WTC11 (cell line): ENCODE data around the gene TLE3. TPM values are rescaled to one million over a fixed set of nuclear protein-coding genes. Genes with fewer than 3 reads are reported as not detected.

Experiments
- ATAC-seq: fragments of 200-7000 bp; cut with Tn5 transposase; 2 replicates; pipeline ENCODE4 v1.10.0; 2021; ENCODE audit warnings: mild to moderate bottlenecking, moderate library complexity
- CTCF ChIA-PET: fragments of 300-600 bp; sonication (Branson Sonifier 250); formaldehyde crosslinking; loops from one replicate; lab custom pipeline; 2021; ENCODE audit warnings: antibody characterized with exemption; lab: Charles Lee
- POLR2A ChIA-PET: fragments of 350-600 bp; sonication (Branson Sonifier 250); formaldehyde crosslinking; loops from one replicate; lab custom pipeline; 2021; ENCODE audit warnings: antibody characterized with exemption; lab: Charles Lee
- DNase-seq: peaks from one replicate; pipeline ENCODE4 v3.0.0; 2021; ENCODE audit warnings: low spot score
- H3K27ac Mint-ChIP-seq: 2 replicates; pipeline ENCODE4 v1.8.0; 2021; ENCODE audit warnings: mixed read lengths
- H3K27me3 Mint-ChIP-seq: 2 replicates; pipeline ENCODE4 v1.8.0; 2021; ENCODE audit warnings: low read depth, mild to moderate bottlenecking, moderate library complexity, mixed read lengths
- H3K36me3 Mint-ChIP-seq: 2 replicates; pipeline ENCODE4 v1.8.0; 2021; ENCODE audit warnings: mixed read lengths
- H3K4me1 Mint-ChIP-seq: 2 replicates; pipeline ENCODE4 v1.8.0; 2022; ENCODE audit warnings: mixed read lengths
- H3K4me3 Mint-ChIP-seq: 2 replicates; pipeline ENCODE4 v1.8.0; 2021; ENCODE audit warnings: mild to moderate bottlenecking, moderate library complexity, mixed read lengths
- H3K9me3 Mint-ChIP-seq: 2 replicates; pipeline ENCODE4 v1.8.0; 2021; ENCODE audit warnings: mixed read lengths
- AFF4 ChIP-seq: sonication (generic); formaldehyde crosslinking; IDR thresholded peaks from 2 replicates; pipeline ENCODE4 v1.8.1; 2023; ENCODE audit warnings: mild to moderate bottlenecking, missing genetic modification reagents, borderline replicate concordance
- ARID4B ChIP-seq: sonication (generic); formaldehyde crosslinking; IDR thresholded peaks from 2 replicates; pipeline ENCODE4 v1.8.0; 2023; ENCODE audit warnings: missing genetic modification reagents, mild to moderate bottlenecking, borderline replicate concordance
- ERG ChIP-seq: fragments of 250-450 bp; sonication (Bioruptor Pico); IDR thresholded peaks from 2 replicates; pipeline ENCODE4 v1.8.0; 2021; ENCODE audit warnings: mild to moderate bottlenecking
- FOXJ3 ChIP-seq: sonication (generic); formaldehyde crosslinking; IDR thresholded peaks from 2 replicates; pipeline ENCODE4 v1.9.0; 2021; ENCODE audit warnings: missing genetic modification reagents, mild to moderate bottlenecking, borderline replicate concordance
- FOXK1 ChIP-seq: sonication (generic); formaldehyde crosslinking; IDR thresholded peaks from 2 replicates; pipeline ENCODE4 v1.8.0; 2022; ENCODE audit warnings: mild to moderate bottlenecking, moderate library complexity, missing genetic modification reagents
- MXD4 ChIP-seq: fragments of 250-450 bp; sonication (Bioruptor Pico); IDR thresholded peaks from 2 replicates; pipeline ENCODE4 v1.8.0; 2021; ENCODE audit warnings: mild to moderate bottlenecking, moderate library complexity, borderline replicate concordance
- NFE2L1 ChIP-seq: sonication (generic); formaldehyde crosslinking; IDR thresholded peaks from 2 replicates; pipeline ENCODE4 v1.8.1; 2023; ENCODE audit warnings: missing genetic modification reagents
- NFYB ChIP-seq: sonication (generic); formaldehyde crosslinking; conservative IDR thresholded peaks from 2 replicates; pipeline ENCODE4 v1.8.0; 2022; ENCODE audit warnings: low read depth, missing genetic modification reagents
- SMAD4 ChIP-seq: sonication (generic); formaldehyde crosslinking; IDR thresholded peaks from 2 replicates; pipeline ENCODE4 v1.8.0; 2022; ENCODE audit warnings: mild to moderate bottlenecking, missing genetic modification reagents
- SOX15 ChIP-seq: fragments of 250-450 bp; sonication (Bioruptor Pico); IDR thresholded peaks from 2 replicates; pipeline ENCODE4 v1.9.0; 2021; ENCODE audit warnings: mild to moderate bottlenecking
- SP1 ChIP-seq: sonication (generic); formaldehyde crosslinking; conservative IDR thresholded peaks from 2 replicates; pipeline ENCODE4 v1.8.1; 2022; ENCODE audit warnings: missing genetic modification reagents
- ZNF532 ChIP-seq: fragments of 250-450 bp; sonication (Bioruptor Pico); IDR thresholded peaks from 2 replicates; pipeline ENCODE4 v1.9.0; 2021; ENCODE audit warnings: mild to moderate bottlenecking, borderline replicate concordance
- total RNA-seq: library from RNA; stranded (reverse); gene quantifications from 3 replicates; pipeline ENCODE4 v1.2.3, GENCODE V29; 2021

The TLE3 gene
- total RNA-seq, 1 experiment from 2014 or later: 78.7 TPM

GRCh38 chr15:70109531-70109930 lies 11.8 kb upstream of the TLE3 start (continued):
- TF ChIP-seq ZNF532: no peak

- ChIA-PET POLR2A (interaction anchor here (1.7 kb wide), 1 partner anchor 13 kb away, joined by 5 read pairs; no protein-coding TSS in a partner anchor), CTCF (interaction anchor here (0.8 to 1.0 kb wide), 2 partner anchors 36 to 642 kb away, joined by 3 to 5 read pairs; no protein-coding TSS in a partner anchor)
- H3K36me3 Mint-ChIP-seq: no peaks in the 10 kb centered on the region
- H3K9me3 Mint-ChIP-seq: no peaks in the 10 kb centered on the region
- no peak overlapping the region for H3K27ac Mint-ChIP-seq
- DNase-seq (no peak), ATAC-seq (no peak)
- H3K4me1 Mint-ChIP-seq: peaks cover 33% of the 10 kb centered on the region
- TF ChIP-seq SOX15 (CRISPR knock-in tag): no peak
- no peak for TF ChIP-seq SP1
- TF ChIP-seq NFYB (CRISPR knock-in tag): no peak
- TF ChIP-seq ERG (CRISPR knock-in tag): no peak
- no peak for TF ChIP-seq SMAD4 (CRISPR knock-in tag)
- TF ChIP-seq FOXK1: no peak
- no peak for TF ChIP-seq MXD4 (CRISPR knock-in tag)
- TF ChIP-seq NFE2L1 (CRISPR knock-in tag): no peak
- no peak for TF ChIP-seq AFF4
- TF ChIP-seq FOXJ3: no peak
- H3K27me3 Mint-ChIP-seq: peaks cover 34% of the 10 kb centered on the region
- no peak overlapping the region for H3K4me3 Mint-ChIP-seq
These were observed 6.3 kb upstream of the TLE3 start for GRCh38 chr15:70103880-70104626.

GRCh38 chr15:70102827-70103226 lies 5.1 kb upstream of the TLE3 start:
- DNase-seq (no peak), ATAC-seq (no peak)
- H3K4me3 Mint-ChIP-seq: no peak overlapping the region
- no peak overlapping the region for H3K27ac Mint-ChIP-seq
- H3K36me3 Mint-ChIP-seq: no peaks in the 10 kb centered on the region
- H3K9me3 Mint-ChIP-seq: no peaks in the 10 kb centered on the region
- POLR2A ChIA-PET: interaction anchor here (0.8 to 1.7 kb wide), 2 partner anchors 8 to 12 kb away, joined by 5 to 6 read pairs; no protein-coding TSS in a partner anchor
- peaks cover 34% of the 10 kb centered on the region for H3K27me3 Mint-ChIP-seq
- no peak for TF ChIP-seq ARID4B (CRISPR knock-in tag)
- TF ChIP-seq, all 79 proteins: peak for 0
- CTCF ChIA-PET: interaction anchor here (1.2 to 3.6 kb wide), 2 partner anchors 9 to 385 kb away, joined by 4 to 29 read pairs; no protein-coding TSS in a partner anchor
- H3K4me1 Mint-ChIP-seq: peaks cover 36% of the 10 kb centered on the region
